ENCODE results near the gene SLC15A2.

The SLC15A2 gene

GRCh38 chr3:121981473-121981872 lies 87.3 kb downstream of the SLC15A2 start:
- DNase-seq (ENCODE audit: low read depth): no peak

DNA sequence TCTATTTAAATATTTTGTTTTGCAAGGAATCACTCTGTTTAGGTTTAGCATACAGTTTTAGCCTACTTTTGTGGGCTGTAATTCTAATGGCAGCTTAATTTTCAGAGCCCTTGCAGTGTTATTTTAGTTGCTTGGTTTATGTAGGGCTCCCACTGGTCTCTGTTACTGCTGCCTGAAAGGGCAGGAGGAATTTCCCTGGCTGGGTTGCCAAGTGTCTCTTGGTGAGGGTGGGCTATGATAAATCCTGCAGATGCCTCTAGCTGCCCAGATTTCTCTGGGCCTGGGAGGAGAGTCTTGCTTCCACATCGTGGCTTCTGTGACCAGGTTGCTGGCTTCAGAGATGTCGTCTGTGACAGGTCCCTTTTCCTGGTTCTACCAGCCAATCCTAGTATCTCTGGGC lies 91.6 kb downstream of the SLC15A2 start:
- DNase-seq (ENCODE audit: low read depth): no peak

DNA sequence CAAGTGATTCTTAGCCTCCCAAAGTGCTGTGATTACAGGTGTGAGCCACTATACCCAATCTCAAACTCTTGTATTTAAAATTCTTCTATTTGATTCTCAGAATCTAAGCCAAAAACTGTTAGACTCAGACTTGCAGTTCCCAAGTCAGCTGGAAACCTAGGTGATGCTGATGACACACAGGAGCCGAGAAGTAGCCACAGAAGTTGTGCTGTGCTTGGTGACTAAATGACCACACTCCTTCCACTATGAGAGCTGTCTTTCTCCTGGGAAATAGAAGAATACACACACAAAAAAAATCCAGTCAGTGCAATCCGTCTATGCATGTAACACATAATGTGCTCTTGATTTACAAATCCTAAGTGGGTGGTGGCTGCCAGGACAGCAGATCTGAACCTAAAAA lies 93.9 kb downstream of the SLC15A2 start:
- no peak for DNase-seq (ENCODE audit: low read depth)

DNA sequence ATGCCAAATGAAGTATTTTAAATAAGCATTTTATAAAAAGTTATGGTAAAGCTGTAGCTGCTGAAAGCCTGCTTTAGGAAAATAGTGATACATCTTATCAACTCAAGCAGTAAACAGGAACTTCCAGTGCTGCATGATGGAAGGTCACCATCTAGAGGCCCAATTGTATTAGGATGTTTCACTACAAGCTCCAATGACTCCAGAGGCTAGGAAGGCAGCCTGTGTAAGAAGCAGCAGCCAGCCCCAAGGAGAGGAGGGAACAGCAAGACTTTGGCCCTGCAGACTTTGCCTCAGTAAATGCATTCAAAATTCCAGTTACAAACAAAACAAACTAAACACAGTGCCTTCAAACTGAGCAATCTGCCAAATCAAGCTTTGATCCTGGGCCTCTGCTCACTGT lies 95.7 kb downstream of the SLC15A2 start:
- DNase-seq (ENCODE audit: low read depth): no peak

DNA sequence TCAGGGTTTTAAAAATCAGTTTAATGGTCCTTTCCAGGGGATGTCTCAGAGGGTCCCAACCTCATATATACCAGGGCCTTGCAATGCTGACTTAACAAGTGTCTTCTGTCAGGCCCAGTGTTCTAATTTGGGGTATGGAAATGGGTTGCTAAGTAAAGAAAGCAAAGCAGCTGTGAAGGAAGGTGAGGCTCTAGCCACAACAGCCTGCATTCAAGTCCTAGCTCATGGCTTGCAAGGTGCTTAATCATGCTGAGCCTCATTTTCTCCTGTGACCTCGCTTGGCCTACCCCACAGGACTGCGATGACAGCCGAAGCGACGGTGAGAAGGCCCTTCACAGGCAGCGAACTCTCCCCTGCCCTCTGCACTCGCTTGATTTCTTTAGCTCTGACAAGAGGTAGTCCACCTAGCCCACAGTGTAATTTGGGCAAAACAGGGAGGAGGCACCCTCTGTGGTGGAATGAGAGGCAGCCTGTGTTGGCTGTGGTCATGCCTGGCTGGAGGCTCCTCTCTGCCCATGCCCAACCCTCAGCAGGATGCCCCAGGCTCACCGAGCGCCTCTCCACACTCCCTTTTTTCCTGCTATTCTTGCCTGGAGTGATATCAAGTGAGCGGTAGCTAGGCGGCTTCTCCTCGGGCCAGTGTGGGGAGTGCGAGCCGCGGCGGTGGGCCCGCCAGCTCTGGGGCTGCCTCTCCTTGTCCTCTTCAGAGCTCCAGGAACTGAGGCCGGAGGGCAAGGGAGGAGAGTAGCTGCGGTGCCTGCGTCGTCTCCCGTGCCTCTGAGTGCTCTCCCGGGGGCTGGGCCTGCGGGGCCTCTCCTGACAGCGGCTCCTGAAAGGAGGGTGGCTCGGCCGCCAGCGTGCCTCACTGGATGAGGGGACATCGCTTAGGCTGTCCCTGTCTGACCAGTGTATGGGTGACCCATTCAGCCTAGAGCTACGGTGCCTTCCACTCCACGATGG lies 98.7 kb downstream of the SLC15A2 start:
- no peak for DNase-seq (ENCODE audit: low read depth)

Measured in fibroblast of the conjunctiva (primary cell).